Stimulated activated CD8-positive, alpha-beta memory T cell treated with anti-CD3 and anti-CD28 coated beads, Interleukin-12 subunit alpha, Interleukin-12 subunit beta, amount 100 ng/mL, for 24 hours (primary cell): ENCODE data around the gene CTNND1.
"Not testable (repeated sequence)": the region's sequence is repeated elsewhere in the genome, so short reads cannot be mapped to it uniquely, and the experiment has no call there.

ENCODE experiments used
- DNase-seq: peaks from one replicate; pipeline ENCODE4 v3.0.0-alpha.2; 2020; ENCODE audit errors: extremely low read depth

The CTNND1 gene

DNA sequence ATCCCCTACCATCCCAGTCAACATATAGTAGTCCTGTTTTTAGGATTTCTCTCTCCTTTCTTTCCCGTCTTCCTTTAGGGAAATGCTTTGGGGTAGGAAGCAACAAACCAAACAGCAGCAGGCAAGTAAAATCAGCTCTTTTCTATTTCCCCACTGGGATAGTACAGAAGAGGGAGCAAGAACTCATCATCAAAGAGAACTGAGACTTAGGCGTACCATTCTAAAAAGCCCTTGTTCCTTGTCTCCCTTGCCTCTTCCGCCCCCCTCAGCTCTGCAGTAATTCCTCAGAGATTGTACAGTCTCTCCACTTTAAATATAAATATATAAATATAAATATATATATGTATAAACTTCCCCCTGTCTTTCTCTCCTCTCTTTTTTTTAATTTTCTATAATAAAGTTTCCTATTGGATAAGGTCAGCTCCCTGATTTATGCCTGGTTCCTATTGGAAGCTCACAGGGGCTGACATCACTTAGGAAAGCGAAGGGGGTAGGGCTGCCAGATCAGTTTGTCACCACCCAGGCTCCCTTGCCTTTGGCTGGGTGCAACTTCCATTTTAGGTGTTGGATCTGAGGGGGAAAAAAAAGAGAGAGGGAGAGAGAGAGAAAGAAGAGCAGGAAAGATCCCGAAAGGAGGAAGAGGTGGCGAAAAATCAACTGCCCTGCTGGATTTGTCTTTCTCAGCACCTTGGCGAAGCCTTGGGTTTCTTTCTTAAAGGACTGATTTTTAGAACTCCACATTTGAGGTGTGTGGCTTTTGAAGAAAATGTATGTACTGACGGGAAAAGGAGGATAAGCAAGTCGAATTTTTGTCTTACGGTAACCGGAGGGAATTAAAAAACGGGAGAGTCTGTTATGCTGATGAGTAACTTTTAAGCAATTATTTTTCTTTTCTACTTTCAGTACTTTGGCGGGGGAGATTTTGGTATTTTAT, at the start of gene CTNND1:
Gene CTNND1, plus strand, starts transcription at position 502 of the 934 bp plus-strand sequence. CDS start 29,677 bp downstream, outside the sequence.
- no peak for DNase-seq

DNA sequence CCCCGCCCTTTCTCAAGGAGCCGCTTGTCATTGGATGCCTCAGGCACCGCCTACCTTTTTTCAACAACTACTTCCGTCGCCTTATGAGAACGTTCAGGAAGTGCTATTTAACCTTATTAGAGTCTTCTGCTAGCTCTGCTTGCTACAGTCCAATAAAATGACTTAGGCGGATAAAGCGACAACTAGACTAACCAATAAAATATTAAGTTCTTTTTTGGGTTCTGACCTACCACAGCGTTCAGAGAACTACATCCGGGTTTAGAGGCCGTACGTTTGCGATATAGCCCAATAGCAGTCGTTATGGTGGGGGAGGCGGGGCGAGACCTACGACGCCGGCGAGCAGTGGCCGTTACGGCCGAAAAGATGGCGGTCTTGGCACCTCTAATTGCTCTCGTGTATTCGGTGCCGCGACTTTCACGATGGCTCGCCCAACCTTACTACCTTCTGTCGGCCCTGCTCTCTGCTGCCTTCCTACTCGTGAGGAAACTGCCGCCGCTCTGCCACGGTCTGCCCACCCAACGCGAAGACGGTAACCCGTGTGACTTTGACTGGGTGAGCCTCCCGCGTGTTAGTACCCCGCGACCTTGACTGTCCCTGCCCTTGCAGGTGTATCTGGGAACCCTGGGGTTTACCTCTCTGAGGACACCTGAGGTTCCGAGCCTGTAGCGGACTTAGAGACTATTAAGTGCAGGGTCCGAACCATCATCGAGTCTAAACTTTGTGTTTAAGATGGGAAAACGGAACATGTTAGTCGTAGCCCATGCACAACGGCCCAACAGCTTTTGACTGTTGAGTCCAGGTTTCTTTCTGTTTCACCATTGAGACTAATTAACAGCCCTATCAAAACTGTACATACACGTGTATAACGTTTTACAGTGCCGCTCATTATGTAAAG, 49.1 kb upstream of the CTNND1 start, which contains the start of gene TMX2:
Gene TMX2, plus strand, starts transcription at position 338 of the 895 bp plus-strand sequence. Its CDS starts 26 bp downstream, at position 364.
- DNase-seq = peak; percentile 76

DNA sequence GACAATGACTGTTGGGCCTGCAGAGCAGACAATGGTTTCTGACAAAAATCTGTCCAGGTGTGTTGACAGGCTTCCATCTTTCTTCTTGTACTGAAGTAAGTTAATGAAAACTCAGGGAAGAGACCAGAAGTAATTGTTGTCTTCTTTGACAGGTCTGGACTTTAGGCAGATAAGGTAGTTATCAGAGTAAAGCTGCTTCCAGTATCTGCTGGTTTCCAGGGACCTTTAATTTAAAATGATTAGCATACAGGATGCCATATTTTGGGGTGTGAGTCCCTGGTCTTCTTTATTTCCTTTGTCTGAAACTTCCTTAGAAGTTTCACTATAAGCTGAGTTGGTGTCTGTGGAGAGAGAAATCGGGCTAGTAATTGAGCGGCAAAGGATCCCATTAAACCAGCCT, 47.8 kb upstream of the CTNND1 start:
- no peak for DNase-seq

DNA sequence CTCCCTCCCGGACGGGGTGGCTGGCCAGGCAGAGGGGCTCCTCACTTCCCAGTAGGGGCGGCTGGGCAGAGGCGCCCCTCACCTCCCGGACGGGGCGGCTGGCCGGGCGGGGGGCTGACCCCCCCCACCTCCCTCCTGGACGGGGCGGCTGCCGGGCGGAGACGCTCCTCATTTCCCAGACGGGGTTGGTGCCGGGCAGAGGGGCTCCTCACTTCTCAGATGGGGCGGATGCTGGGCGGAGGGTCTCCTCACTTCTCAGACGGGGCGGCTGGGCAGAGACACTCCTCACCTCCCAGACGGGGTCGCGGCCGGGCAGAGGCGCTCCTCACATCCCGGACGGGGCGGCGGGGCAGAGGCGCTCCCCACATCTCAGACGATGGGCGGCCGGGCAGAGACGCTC, 44.9 kb upstream of the CTNND1 start:
- not testable (repeated sequence) for DNase-seq

- no peak for DNase-seq
These were observed 34.4 kb upstream of the CTNND1 start for GRCh38 chr11:57727185-57727584.

DNA sequence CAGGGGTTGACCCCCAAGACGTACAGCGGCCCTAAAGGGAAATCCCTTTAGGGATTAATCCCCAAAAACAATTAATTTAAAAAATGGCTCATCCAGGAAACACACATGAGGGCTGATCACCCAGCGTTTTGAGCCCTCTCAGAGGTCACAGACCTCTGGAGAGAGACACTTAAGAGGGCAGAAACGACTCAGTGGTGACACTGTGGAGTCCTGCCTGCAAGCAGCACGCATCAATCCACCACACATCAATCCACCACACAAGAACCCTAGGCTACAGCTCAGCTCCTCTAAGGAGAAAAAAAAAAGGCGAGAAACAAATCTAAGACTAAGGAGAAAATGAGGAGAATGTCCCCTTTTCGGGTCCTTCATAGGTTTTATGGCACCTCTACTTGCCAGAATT, 32.8 kb upstream of the CTNND1 start:
- DNase-seq = no peak

DNA sequence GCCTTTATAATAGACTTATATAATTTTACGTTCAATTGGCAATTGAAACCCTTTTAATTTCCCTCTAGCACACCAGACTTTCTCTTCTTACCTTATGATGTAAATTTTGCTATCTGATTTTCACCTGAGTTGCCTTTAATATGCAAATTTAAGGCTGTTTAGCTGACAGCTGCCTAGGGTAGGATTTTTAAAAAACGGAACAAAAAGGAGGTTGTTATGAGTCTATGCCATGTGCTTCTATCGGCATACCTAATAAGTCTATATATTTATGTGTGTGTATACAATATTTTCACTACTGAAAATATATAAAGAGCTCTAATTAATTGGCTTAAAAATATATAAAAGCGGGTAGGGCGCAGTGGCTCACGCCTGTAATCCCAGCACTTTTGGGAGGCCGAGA, 32.1 kb upstream of the CTNND1 start:
- no peak for DNase-seq

GRCh38 chr11:57732661-57733060, 28.9 kb upstream of the CTNND1 start:
- no peak for DNase-seq

- DNase-seq = no peak
These were observed 25.8 kb upstream of the CTNND1 start for GRCh38 chr11:57735619-57736298.

- peak; percentile 89 for DNase-seq
These were observed 20.2 kb upstream of the CTNND1 start, which contains the start of gene SELENOH for GRCh38 chr11:57741132-57742086. SELENOH (plus strand) TSS chr11:57741491; CDS start chr11:57741596, 105 bp downstream.

DNA sequence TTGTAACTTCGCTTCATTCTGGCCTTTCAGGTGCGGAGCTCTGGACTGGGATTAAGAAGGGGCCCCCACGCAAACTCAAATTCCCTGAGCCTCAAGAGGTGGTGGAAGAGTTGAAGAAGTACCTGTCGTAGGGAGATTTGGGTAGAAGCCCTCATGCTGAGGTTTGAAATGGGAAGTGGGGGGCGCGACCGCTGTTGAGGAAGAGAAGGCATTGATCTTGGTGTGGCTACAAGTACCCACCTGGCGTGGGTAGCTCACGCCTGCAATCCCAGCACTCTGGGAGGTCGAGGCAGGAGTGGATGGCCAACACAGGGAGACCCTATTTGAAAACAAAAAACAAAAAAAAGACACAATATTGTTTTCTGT, 19.5 kb upstream of the CTNND1 start:
- no peak for DNase-seq

GRCh38 chr11:57744357-57744756, 17.2 kb upstream of the CTNND1 start:
- DNase-seq = no peak

DNA sequence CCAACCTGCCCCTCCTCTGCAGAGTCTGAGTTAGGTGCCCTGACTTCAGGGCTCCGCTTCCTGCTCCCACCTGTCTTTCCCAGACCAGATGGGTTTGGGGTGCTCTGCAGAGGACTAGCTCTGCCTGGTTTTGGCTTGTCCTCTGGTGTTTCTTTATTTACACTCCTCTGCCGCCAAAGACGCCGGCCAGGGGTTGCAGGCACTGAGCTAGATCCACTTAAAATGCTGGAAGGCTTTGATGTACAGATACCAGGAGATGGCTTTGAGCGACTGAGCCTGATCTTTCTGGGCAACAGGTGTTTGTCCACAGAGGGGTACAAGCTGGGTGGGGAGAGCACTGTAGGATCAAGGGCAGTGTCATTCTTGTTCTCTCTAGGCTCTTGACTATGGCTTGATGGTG, 16.4 kb upstream of the CTNND1 start:
- DNase-seq = no peak

DNA sequence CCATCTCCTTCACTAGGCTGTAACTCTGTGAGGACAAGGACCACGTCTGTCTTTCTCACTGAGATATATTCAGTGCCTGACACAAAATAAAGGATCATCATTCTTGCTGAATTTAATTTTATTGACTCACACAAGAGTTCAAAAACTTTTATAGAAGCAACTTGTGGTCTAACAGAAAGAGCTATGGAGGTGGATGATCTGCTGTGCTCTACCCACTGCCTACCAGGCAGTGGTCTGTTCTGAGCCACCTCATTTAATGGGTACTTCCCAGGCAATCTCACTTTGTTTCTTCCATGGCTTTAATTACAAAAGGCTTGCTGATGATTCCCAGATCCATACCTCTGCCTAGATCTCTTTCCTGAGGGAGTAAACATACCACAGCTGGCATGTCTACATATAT, 14.7 kb upstream of the CTNND1 start:
- no peak for DNase-seq

DNA sequence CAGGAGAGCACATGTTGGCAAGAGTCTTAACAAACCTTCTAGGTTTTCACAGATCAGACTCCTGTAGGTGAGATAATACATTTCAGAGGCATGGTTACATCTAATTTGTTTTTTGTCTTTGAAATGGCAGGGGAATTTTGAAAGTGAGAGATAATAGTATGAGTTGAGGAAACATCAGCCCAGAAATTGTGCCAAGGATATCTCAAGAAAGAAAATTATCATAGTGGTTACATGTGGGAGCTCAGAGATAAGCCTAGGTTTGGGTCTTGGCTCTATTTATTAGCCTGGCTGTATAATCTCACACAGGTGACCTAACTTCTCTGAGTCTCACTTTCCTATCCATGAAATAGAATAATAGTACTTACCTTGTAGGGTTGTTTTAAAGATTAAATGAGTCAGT, 10.4 kb upstream of the CTNND1 start:
- DNase-seq = no peak

- no peak for DNase-seq
These were observed 9.8 kb upstream of the CTNND1 start, which contains the start of gene BTBD18 for GRCh38 chr11:57751676-57752253. BTBD18 (minus strand) TSS chr11:57751819; CDS start chr11:57751188, 631 bp downstream.

DNA sequence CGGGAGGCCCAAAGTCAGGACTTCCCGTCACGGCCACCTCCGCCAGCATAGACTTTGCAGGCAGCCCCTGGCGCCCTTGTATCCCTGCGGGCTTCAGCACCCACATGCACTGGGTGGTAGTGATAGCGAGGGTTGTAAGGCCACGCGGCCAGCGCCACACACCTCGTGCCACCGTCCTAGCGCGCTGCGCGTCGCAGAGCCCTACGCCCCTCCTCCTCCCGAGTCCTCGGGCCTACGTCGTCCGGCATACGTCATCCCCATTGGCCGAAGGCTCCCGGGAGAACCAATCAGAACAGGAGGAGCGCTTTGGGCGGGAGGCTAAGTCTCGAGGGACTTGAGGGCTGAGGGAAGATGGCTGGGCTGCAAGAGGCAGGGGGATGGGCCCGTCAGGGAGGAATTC, 8.6 kb upstream of the CTNND1 start:
- no peak for DNase-seq

DNA sequence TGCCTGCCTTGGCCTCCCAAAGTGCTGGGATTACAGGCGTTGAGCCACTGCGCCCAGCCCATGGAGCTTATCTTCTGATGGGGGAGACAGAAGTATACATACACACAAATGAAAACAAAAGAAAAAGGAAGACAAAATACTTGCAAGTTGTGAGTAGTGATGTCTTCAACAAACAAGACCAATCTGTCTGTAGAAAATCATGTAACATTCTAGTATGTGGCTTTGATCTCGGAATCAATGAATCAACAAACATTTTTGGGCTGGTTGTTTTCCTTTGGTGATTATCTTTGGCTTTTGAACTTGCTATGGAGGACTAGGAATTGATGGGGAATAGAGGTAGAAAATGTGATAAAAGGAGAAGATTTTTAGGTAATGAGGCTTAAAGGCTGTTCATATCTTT, 3.4 kb upstream of the CTNND1 start:
- no peak for DNase-seq

GRCh38 chr11:57762235-57762861, 746 bp downstream of the CTNND1 start:
- no peak for DNase-seq

GRCh38 chr11:57763568-57763967, 2.0 kb downstream of the CTNND1 start:
- no peak for DNase-seq
